ENCODE measurements around the gene PRKD2. TPM values are rescaled to one million over a fixed set of nuclear protein-coding genes. Genes with fewer than 3 reads are reported as not detected.

Gene PRKD2
- 29.7 and 34.5 TPM in 2 replicates for total RNA-seq

DNA sequence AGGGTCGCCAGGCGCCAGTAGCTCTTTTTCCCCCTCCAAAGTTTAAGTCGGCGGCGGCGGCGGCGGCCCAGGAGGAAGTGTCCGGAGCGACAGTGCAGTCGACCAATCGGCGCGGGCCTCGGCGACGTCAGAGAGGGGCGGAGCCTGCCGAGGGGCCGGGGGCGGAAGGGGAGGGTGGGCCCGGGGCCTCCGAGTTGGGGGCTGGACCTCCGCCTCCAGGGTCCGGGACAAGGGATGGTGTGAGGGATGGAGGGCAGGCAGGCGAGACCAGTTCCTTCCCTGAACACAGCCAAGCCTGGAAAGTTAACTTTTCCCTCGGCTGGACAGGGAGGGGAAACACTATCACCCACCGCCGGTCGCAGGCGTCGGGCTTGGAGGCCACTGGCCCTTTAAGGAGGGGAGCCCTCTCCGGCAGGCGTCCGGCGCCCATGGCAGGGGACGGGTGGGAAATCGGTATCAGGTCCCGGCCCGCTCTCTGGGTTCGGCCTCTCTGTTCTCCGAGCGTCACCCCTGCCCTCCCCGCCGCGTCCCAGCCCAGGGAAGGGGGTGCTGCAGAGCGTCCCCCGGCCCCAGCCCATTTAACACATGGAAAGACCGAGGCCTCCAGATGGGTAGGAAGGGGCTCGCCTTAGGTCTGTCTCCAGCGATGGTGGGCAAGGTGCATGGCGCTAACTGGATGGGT is at the start of gene PRKD2:
Gene PRKD2 (minus strand): TSS at position 81 of the 682 bp plus-strand sequence. CDS start 744 bp downstream, outside the sequence.

DNA sequence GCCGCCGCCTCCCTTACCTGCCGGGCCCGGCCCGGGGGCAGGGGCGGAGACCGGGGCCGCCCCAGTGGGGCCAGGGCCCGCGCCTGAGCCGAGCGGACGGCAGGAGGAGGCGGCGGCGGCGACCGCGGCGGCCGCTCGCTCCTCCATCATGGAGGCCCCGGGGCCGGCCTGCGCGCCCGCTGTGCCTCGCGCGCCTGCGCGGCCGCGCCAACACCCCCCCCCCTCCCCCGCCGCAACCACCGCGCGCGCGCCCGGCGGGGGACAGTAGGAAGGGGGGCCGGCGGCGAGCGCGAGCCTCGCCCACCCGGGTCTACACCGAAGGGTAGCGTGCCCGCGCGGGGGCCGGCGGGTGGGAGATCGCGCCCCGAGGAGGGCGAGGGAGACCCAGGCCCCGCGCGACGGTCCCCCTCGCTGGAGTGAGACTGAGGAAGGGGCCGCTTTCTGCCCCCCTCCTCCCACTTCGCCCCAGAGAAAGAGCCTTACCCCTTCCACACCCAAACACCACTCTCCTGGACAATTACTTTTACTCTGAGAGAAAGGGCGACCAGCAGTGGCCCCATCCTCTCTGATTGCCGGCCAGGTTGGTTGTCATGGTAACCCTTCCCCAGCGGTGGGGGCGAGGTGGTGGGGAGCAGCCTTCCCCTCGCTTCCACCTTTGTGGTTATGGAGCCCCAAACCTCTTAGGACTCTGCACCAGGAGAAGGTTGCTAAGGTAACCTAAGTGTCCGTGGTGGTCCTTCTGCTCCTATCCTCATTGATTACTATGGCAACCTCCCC is 29.6 kb upstream of the PRKD2 start, which contains the start of gene STRN4:
Gene STRN4 (minus strand): TSS at position 170 of the 777 bp plus-strand sequence. CDS start 20 bp downstream, at position 150.

DNA sequence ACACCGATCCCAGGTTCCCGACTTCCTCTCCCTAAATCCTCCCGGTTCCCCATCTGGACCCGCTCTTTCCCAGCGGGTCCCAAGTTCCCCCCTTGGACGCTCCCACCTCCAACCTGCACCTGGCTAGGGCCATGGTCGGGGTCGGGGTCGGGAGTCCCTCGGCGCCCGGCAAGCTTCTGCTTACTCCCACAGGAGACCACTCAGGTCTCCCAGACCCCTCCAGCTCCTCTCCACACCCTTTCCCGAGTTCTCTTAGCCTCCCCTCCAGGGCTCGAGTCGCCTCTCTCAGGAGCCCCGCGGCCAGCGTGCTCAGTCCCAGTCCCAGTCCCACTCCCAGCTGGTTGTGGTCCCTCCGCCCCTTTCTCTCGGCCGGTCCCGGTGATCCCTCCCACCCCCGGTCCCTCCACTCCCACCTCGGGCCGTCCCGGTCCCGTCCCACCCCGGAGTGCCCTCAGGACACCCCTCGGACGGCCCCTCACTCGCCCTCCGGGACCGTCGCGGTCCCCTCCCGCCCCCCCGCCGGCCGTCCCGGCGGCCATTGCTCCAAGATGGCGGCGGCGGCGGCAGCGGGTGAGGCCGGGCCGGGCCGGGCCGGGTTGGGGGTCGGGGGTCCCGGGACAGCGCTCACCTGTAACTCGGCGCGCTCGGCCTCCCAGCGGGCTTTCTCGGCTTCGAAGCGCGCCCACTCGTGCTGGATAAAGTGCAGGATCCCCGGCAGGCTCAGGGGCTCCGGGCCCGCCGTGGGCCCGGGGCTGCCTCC is 28.8 kb upstream of the PRKD2 start, which contains the start of gene FKRP:
Gene FKRP (plus strand): TSS at position 537 of the 760 bp plus-strand sequence. CDS start 9,394 bp downstream, outside the sequence.

DNA sequence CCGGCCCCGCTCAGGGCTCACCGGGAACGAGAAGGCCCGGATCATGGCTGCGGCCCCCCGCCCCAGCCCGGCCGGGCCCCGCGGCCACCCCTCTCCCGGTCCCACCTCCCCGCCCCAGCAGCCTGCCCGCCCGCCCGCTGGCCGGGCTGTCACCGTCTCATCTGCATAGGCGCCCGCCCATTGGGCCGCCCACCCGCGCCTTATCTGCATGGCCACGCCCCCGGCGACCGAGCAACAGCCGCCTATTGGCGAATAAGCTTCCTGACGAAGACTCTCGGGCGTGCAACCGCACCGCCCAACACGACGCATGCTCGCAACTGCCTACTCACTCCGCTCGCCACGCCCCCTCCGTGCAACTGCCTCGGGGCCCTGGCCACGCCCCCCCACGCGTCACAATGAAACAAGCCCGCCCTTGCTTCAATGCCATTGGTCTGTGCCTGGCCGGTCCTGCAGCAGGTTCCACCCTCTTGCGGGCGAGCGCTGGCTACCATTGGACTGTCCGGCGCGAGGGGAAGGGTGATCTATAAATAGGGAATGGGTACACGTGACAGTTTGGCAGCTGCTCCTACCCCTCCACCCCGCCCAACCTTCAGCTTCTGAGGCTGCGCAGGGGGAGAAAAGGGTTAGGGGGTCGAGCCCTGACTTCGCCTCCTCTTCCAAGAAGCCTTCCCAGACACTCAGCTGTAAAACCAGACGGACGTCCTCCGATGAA is 55.7 kb downstream of the PRKD2 start, which contains the start of gene DACT3:
Gene DACT3 (minus strand): TSS at position 163 of the 712 bp plus-strand sequence. CDS start 118 bp downstream, at position 45.

DNA sequence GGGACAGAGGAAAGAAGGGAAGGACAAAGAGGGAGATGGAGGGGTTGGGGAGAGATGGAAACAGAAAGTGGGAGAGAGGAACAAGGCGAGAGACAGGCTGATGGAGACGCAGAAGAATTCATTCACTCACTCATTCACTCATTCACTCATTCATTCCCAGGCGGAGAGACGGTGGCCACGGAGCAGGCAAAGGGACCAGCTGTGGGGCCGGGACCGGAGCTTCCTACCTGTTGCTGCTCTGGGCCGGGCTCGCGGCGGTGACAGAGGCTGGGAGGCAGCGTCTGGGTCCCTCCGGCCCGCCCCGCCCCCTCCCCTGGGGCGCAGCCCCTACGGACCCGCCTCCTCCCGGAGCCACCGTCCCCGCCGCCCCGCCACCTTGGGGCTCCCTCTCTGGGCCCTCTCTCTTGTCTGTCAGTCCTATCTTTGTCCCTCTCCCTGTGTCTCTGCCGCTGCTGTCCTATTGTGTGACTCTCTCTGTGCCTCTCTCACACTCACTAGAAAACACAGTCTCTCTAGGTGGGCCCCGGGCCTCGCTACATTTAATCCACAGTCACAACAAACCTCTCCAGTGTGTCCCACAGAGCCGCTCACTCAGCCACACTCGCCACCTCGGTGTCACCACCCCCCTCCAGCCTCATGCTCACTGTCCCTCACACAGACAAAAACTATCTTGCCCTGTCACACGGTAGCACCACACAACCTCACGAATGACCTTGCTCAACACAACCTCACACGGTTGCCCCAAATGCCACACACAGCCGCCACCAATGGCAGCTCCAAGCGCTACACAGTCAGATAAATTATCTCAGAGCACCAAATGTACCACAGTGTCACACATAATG is 80.8 kb downstream of the PRKD2 start, which contains the start of gene GNG8:
Gene GNG8 (minus strand): TSS at position 283 of the 842 bp plus-strand sequence. CDS start 1,520 bp downstream, outside the sequence.

DNA sequence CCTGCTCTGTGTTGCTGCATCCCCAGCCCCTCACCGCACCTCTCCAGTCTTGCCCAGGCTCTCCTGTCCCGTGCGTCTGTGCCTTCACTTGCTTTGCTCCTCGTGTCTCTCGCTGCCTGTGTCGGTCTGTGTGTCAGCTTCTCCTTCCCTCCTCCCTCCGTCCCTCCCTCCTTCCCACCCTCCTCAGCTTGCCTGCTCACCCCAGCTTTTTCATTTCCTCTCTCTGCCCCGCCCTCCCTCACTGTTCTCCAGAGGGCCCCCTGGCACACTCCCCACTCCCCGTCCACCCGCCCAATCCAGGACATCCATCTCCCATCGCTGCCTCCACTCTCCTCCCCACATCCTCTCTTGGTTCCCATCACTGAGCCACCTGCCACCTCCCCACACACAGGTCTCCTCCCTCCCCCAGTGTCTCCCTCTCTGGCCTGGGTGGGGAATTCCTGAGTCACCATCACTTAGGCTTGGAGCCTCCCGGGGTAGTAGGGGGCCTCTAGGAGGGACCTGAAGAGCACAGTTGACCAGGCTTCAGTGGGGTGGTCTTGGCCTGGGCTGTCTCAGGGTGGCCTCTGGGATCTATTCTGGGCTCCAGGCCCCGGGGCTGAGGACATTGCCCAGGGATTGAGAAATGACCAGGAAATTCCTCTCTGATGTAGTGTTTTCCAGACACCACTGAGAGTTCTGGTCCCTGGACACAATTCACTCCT is 91.8 kb downstream of the PRKD2 start, which contains the start of gene PTGIR:
Gene PTGIR (minus strand): TSS at position 132 of the 704 bp plus-strand sequence. CDS start 864 bp downstream, outside the sequence.

Other genes starting within 250 kb of the PRKD2 start
- gene PNMA8A, start 245.6 kb downstream of the PRKD2 start, total RNA-seq: 4.1 and 14.1 TPM in 2 replicates
- 0.81 and 3.3 TPM in 2 replicates for gene PNMA8B, start 221.2 kb downstream of the PRKD2 start, total RNA-seq
- 133 and 212 TPM in 2 replicates for gene CALM3, start 115.8 kb downstream of the PRKD2 start, total RNA-seq
- 1.0 TPM in 1 of 2 replicates, not detected in the other for gene PTGIR, start 92.0 kb downstream of the PRKD2 start, total RNA-seq
- gene GNG8, start 80.9 kb downstream of the PRKD2 start, total RNA-seq: not detected in 2 replicates
- gene DACT3, start 55.9 kb downstream of the PRKD2 start, total RNA-seq: 0.33 and 1.8 TPM in 2 replicates
- gene FKRP, start 28.9 kb upstream of the PRKD2 start, total RNA-seq: 18.4 and 22.8 TPM in 2 replicates
- 97.3 and 109 TPM in 2 replicates for gene STRN4, start 29.3 kb upstream of the PRKD2 start, total RNA-seq
- 181 and 284 TPM in 2 replicates for gene SLC1A5, start 71.5 kb upstream of the PRKD2 start, total RNA-seq
- 208 and 285 TPM in 2 replicates for gene AP2S1, start 133.7 kb upstream of the PRKD2 start, total RNA-seq
- gene ARHGAP35, start 143.9 kb upstream of the PRKD2 start, total RNA-seq: 27.5 and 32.1 TPM in 2 replicates

Data from mesangial cell (primary cell).